K562 (cell line): ENCODE measurements around the gene GATA6. TPM values are rescaled to one million over a fixed set of nuclear protein-coding genes. Genes with fewer than 3 reads are reported as not detected.
A peak's percentile ranks its signal among the peaks of the same experiment; 100 is the strongest.

Experiments used
- ARNT ChIP-seq, 2 experiments: fragments of 450-650 bp; IDR thresholded peaks; 2 replicates each; pipeline ENCODE4 v1.6.1; 2016; ENCODE audit warnings: mild to moderate bottlenecking in 1 of 2
- BHLHE40 ChIP-seq: IDR thresholded peaks from 2 replicates; pipeline ENCODE4 v1.6.1; 2011; ENCODE audit warnings: low read length, improper control_type of control experiment
- CBFA2T3 ChIP-seq: fragments of 450-650 bp; IDR thresholded peaks from 2 replicates; pipeline ENCODE4 v1.6.1; 2017
- CBX5 ChIP-seq: IDR thresholded peaks from 2 replicates; pipeline ENCODE4 v1.6.1; 2014; ENCODE audit warnings: low read depth, borderline replicate concordance
- E2F6 ChIP-seq, 2 experiments: IDR thresholded peaks; 2 replicates each; pipeline ENCODE4 v1.6.1; 2011; ENCODE audit warnings: borderline replicate concordance in 1 of 2, control low read depth in 1 of 2, low read depth in 1 of 2, low read length in 1 of 2, mild to moderate bottlenecking in 1 of 2, mixed read lengths in 1 of 2, moderate library complexity in 1 of 2; ENCODE audit not compliant: insufficient read depth in 1 of 2, insufficient read length in 1 of 2, poor library complexity in 1 of 2, severe bottlenecking in 1 of 2; ENCODE audit errors: extremely low read depth in 1 of 2
- HDAC3 ChIP-seq: fragments of 450-650 bp; IDR thresholded peaks from 2 replicates; pipeline ENCODE4 v1.6.1; 2018; ENCODE audit warnings: borderline replicate concordance, mild to moderate bottlenecking, moderate library complexity; ENCODE audit not compliant: partially characterized antibody
- JUND ChIP-seq, 2 experiments: IDR thresholded peaks; 2 replicates in 1 of 2; 3 replicates in 1 of 2; pipeline ENCODE4 v1.6.1; 2011; ENCODE audit warnings: borderline replicate concordance in 2 of 2, low read depth in 2 of 2, low read length in 2 of 2, improper control_type of control experiment in 1 of 2, missing biosample characterization in 1 of 2, missing genetic modification characterization in 1 of 2, missing genetic modification reagents in 1 of 2
- KAT7 ChIP-seq: sonication (generic); formaldehyde crosslinking; IDR thresholded peaks from 2 replicates; pipeline ENCODE4 v1.8.0; 2022; ENCODE audit warnings: missing genetic modification reagents, mild to moderate bottlenecking, borderline replicate concordance
- MBD2 ChIP-seq: sonication (generic); IDR thresholded peaks from 2 replicates; pipeline ENCODE4 v1.6.1; 2016; ENCODE audit warnings: low read depth, borderline replicate concordance
- MEIS2 ChIP-seq: fragments of 450-650 bp; IDR thresholded peaks from 2 replicates; pipeline ENCODE4 v1.6.1; 2014; ENCODE audit warnings: mild to moderate bottlenecking; ENCODE audit not compliant: partially characterized antibody
- NCOA1 ChIP-seq: fragments of 450-650 bp; IDR thresholded peaks from 2 replicates; pipeline ENCODE4 v1.6.1; 2016; ENCODE audit warnings: low read depth
- RBBP5 ChIP-seq: fragments of 200-600 bp; sonication (generic); IDR thresholded peaks from 2 replicates; pipeline ENCODE4 v1.6.1; 2012; ENCODE audit warnings: borderline replicate concordance, mild to moderate bottlenecking, low read length, control low read depth, inconsistent platforms; ENCODE audit not compliant: insufficient read depth, poor library complexity, severe bottlenecking
- ZBTB11 ChIP-seq, 3 experiments: fragments of 200-800 bp in 1 of 3; fragments of 250-450 bp in 1 of 3; fragments of 450-650 bp in 1 of 3; sonication (Bioruptor Pico) in 1 of 3; sonication (Bioruptor generic) in 1 of 3; formaldehyde crosslinking in 1 of 3; IDR thresholded peaks; 2 replicates each; pipeline versions ENCODE4 v1.6.1 to v1.8.0; 2016 to 2022; ENCODE audit warnings: mild to moderate bottlenecking in 2 of 3, missing genetic modification characterization in 2 of 3, missing compliant biosample characterization in 1 of 3, moderate library complexity in 1 of 3
- ZBTB12 ChIP-seq: fragments of 250-450 bp; sonication (Bioruptor Pico); IDR thresholded peaks from 2 replicates; pipeline ENCODE4 v1.4.0; 2020
- ZNF277 ChIP-seq: fragments of 250-450 bp; sonication (Bioruptor Pico); IDR thresholded peaks from 2 replicates; pipeline ENCODE4 v1.8.0; 2022; ENCODE audit warnings: inconsistent platforms, mild to moderate bottlenecking, moderate library complexity, borderline replicate concordance
- ZNF511 ChIP-seq: sonication (generic); formaldehyde crosslinking; IDR thresholded peaks from 2 replicates; pipeline ENCODE4 v1.8.0; 2022; ENCODE audit warnings: mild to moderate bottlenecking, missing genetic modification reagents
- ZNF584 ChIP-seq: fragments of 200-800 bp; sonication (Bioruptor generic); IDR thresholded peaks from 2 replicates; pipeline ENCODE4 v1.6.1; 2016; ENCODE audit warnings: low read depth, mild to moderate bottlenecking, missing genetic modification characterization, missing compliant biosample characterization
- ZNF644 ChIP-seq: fragments of 200-800 bp; sonication (Bioruptor generic); IDR thresholded peaks from 2 replicates; pipeline ENCODE4 v1.6.1; 2016; ENCODE audit warnings: low read depth, missing genetic modification characterization, missing compliant biosample characterization
- polyA plus RNA-seq, 8 experiments: library from polyadenylated mRNA; depleted of rRNA in 4 of 8; stranded (reverse) in 5 of 8; unstranded in 3 of 8; fragments of >200 nt; fragmentation: Nextera tagmentation in 2 of 8; fragmentation: Illumina TruSeq in 1 of 8; extraction: Ambion mirVana in 2 of 8; extraction: Trizol in 1 of 8; gene quantifications; 2 replicates each; pipeline versions ENCODE4 v1.2.1 to v1.2.3, GENCODE V29; 2011 to 2014; ENCODE audit warnings: inconsistent platforms in 1 of 8, missing spikeins in 1 of 8
- total RNA-seq, 7 experiments: library from RNA; depleted of rRNA in 6 of 7; stranded (reverse); fragments of >200 nt in 6 of 7; fragmentation: Illumina TruSeq in 2 of 7; extraction: Trizol in 2 of 7; gene quantifications; 2 replicates each; pipeline versions ENCODE4 v1.2.1 to v1.2.3, GENCODE V29; 2011 to 2021; ENCODE audit warnings: low replicate concordance in 1 of 7

The GATA6 gene
- total and polyA plus RNA-seq, 9 of the 15 experiments (the other 6 are each of a cell fraction or from before 2014, with no cell fraction given), result 0.01 to 0.24 (median 0.16) TPM; not detected in 5

- TF ChIP-seq MEIS2 (peak; percentile 24), NCOA1 (peak; percentile 71; the same call in 1 of the 2 replicates), JUND (IDR thresholded peaks at IDR 0.05; ENCODE audit: borderline replicate concordance, low read depth, low read length) (peak; percentile 67), JUND (tag; IDR thresholded peaks at IDR 0.05; ENCODE audit: borderline replicate concordance, low read depth, low read length) (peak; percentile 43; the same call in 2 of the 3 replicates), MBD2 (peak; percentile 60; the same call in 1 of the 2 replicates), ARNT (IDR thresholded peaks at IDR 0.05) (peak in 1 of 2 experiments; percentile 79; a peak in 1 of 4 replicates), ZNF511 (CRISPR knock-in tag) (0 out of 2 replicates have a peak, but pooled peaks have one; percentile 27), E2F6 (IDR thresholded peaks at IDR 0.05; ENCODE audit: borderline replicate concordance in 1 of 2, extremely low read depth in 1 of 2, insufficient read depth in 1 of 2, insufficient read length in 1 of 2, low read depth in 1 of 2, low read length in 1 of 2, poor library complexity in 1 of 2, severe bottlenecking in 1 of 2) (peak in 1 of 2 experiments; percentile 25), KAT7 (CRISPR knock-in tag) (no peak), ZBTB11 (CRISPR knock-in tag; IDR thresholded peaks at IDR 0.05) (peak in 1 of 3 experiments; percentile 83; a peak in 2 of 6 replicates), ZBTB12 (CRISPR knock-in tag) (no peak), HDAC3 (peak; percentile 69), RBBP5 (no peak), CBFA2T3 (peak; percentile 98), ZNF584 (CRISPR knock-in tag) (peak; percentile 88; the same call in 1 of the 2 replicates), CBX5 (0 out of 2 replicates have a peak, but pooled peaks have one; percentile 48), ZNF277 (CRISPR knock-in tag) (no peak), ZNF644 (tag) (peak; percentile 91), BHLHE40 (peak; percentile 32; the same call in 1 of the 2 replicates)
These were observed 24.8 kb downstream of the GATA6 start (continued) for GRCh38 chr18:22194151-22194598.
